GM12801 (cell line): ENCODE data around the gene NLE1.

ENCODE experiments used
- CTCF ChIP-seq: IDR thresholded peaks from one replicate; pipeline ENCODE4 v1.5.1; 2011; ENCODE audit warnings: control low read depth; ENCODE audit not compliant: insufficient read length; ENCODE audit errors: extremely low read depth

Gene NLE1

GRCh38 chr17:35132099-35132498, 10.0 kb downstream of the NLE1 start:
- no peak for TF ChIP-seq CTCF

- TF ChIP-seq CTCF = no peak
These were observed 11.7 kb downstream of the NLE1 start for GRCh38 chr17:35130392-35130791.

DNA sequence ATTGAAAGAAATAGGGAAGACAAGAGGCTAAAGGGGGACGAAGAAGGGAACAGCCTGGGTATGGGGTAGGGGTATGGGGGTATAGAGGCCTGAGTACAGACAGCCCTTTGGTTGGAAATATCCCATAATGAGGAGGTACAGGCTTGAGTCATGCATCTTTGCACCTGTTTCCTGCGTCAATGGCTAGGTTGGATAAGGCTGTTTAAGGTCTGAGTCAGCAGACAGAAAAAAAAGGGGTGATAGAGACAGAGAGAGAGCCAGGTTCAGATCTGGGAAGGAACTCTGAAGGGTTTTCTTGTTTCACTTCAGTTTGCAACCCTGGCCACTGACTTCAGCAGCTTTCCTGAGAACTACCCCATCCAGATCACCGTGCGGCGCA, 12.1 kb downstream of the NLE1 start:
- TF ChIP-seq CTCF = no peak

DNA sequence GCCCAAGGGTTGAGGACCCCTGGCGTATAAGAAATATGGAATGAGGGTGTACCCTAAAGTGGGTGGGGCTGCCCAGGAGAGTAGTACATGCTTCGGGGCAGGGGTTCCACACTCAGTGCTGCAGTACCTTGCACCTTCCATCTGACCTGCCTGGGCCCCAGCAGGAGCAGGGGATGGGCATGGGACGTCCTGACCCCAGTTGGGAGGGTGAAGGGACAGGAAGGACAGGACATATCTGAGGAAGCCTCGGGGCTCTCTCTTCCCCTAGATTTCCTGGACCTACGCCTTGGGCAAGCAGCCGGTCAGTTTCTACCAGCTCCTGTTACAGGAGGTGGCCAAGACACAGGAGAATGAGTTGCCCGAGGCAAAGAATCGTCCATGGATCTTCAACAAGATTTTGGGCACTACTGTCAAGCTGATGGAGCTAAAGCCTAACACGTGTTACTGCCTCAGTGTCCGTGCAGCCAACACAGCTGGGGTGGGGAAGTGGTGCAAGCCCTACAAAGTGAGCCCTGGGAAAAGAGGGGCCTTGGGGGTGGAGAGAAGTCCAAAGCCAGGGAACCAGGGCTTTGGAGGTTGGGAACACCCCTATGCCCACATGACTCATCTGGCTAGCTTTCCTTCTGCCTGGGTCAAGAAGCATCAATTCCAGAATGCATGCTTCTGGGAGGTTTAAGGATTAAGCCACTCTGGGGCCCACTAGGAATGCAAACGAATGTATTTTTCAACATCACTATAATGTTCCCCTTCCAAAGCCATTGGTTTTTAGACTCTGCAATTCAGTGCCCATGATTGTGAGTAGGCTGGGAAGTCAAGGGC, 12.7 kb downstream of the NLE1 start:
- no peak for TF ChIP-seq CTCF

DNA sequence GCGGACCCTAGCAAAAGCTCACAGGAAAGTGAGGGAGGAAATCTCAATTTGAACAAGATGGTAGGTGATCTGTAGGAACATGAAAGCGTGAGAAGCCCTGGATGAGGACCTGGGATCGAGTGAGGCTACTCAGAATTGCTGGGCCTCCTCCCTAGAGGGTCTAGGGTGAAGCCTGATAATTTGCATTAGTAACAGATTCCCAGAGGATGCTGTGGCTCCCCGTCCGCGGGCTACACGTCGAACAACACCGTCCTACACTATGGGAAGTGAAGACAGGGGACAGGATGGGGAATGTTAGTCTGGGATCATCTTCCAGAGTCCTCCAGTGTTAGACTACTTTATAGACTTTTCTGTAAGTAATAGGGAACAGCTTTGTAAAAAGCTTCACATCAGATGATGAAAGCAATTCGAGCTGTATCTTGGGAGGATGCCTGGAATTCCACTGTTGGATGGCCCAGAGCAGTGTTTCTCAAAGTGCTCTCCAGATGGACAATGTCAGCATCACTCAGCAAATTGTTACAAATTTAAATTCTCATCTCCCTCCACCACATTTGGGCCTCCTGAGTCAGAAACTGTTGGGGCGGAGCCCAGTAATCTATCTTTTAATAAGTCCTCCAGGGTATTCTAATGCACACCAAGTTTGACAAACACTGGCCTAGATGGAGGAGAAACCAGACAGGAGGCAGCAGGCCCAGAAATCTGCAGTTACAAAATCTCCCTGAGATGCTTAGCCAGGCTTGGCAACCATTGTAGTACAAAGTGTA, 14.2 kb downstream of the NLE1 start:
- TF ChIP-seq CTCF = no peak

GRCh38 chr17:35121315-35121714, 20.8 kb downstream of the NLE1 start, which contains the start of gene FNDC8:
Gene FNDC8, plus strand, starts transcription at chr17:35121615. Its CDS starts 79 bp downstream, at chr17:35121694.
- TF ChIP-seq CTCF = no peak

DNA sequence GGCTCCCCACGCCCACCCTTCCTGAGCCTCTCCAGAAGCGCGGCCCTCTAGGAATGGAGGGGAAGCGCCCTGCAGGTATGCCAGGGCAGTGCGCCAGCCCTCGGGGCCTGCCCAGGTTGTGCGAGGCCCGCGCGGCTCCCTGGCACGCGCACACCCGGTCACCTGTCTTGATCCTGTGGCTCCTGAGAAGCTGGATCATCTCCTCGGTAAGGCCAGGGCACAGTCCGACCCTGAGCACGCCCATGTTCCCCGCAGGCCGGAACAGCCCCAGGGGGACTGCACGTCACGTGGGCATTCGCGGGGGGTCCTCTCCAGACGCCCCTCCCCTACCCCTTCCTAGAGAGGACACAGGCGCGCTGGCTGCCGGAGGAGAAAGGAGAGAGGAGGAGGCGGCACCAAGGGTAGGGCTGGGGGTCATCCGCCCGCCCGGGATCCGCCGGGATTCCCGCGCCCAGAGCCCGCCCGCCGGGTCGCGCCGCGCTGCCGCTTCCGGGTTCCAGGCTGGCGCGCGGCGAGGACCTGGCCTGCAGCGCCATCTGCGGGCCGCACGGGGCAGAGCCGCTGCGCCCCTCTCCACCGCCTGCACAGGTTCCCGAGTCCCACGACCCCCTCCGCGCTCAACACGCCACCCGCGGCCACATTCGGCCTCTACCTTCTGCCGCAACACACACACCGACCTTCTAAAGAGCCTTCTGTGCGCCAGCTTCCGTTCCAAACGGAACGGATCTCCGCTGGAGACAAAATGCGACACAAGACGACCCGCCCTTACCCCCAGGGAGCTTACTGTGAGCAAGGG, 22.5 kb downstream of the NLE1 start, which contains the start of gene RAD51D:
TSS of gene RAD51D (minus strand) at position 491 of the 796 bp plus-strand sequence. CDS start at position 244, 247 bp downstream.
- TF ChIP-seq CTCF = no peak
